Omental fat pad (tissue), 4 donors: ENCODE results near the gene SLFNL1. TPM values are rescaled to one million over a fixed set of nuclear protein-coding genes. Genes with fewer than 3 reads are reported as not detected.

Source experiments
- ATAC-seq: fragments of 150-250 bp; one replicate; pipeline ENCODE4 v1.9.1; 2016; ENCODE audit warnings: mild to moderate bottlenecking, moderate library complexity; ENCODE audit not compliant: low FRiP score
- DNase-seq: peaks from one replicate; pipeline ENCODE4 v3.0.0-alpha.2; 2019; ENCODE audit warnings: low spot score
- CTCF ChIP-seq, 3 donors: fragments of 450-650 bp; IDR thresholded peaks; one replicate each; pipeline ENCODE4 v1.5.1; 2016 to 2017; ENCODE audit warnings: antibody characterized with exemption in 3 of 3, mild to moderate bottlenecking in 3 of 3, moderate library complexity in 2 of 3
- total RNA-seq, 4 donors: library from RNA; depleted of rRNA; stranded (reverse); fragments of >200 nt; gene quantifications; one replicate each; pipeline ENCODE4 v1.1.0, GENCODE V29; 2016

SLFNL1 gene
- total RNA-seq, 4 donors from 2014 or later, result 0.19 to 1.6 (median 0.55) TPM

- ATAC-seq, result no peak
- no peak for DNase-seq
- no peak for TF ChIP-seq CTCF (IDR thresholded peaks at IDR 0.05)
Measured at GRCh38 chr1:41020654-41021053, 871 bp downstream of the SLFNL1 start.

GRCh38 chr1:41020109-41020576 lies 1.4 kb downstream of the SLFNL1 start:
- no peak for ATAC-seq
- no peak for TF ChIP-seq CTCF (IDR thresholded peaks at IDR 0.05)
- DNase-seq, result no peak

GRCh38 chr1:41019353-41019745 lies 2.2 kb downstream of the SLFNL1 start:
- TF ChIP-seq CTCF (IDR thresholded peaks at IDR 0.05), result no peak
- DNase-seq (no peak), ATAC-seq (no peak)

- DNase-seq (no peak), ATAC-seq (no peak)
- TF ChIP-seq CTCF (IDR thresholded peaks at IDR 0.05), result no peak
Measured at GRCh38 chr1:41018018-41018410, 3.5 kb downstream of the SLFNL1 start.

GRCh38 chr1:41017141-41018017 lies 4.1 kb downstream of the SLFNL1 start:
- no peak for TF ChIP-seq CTCF (IDR thresholded peaks at IDR 0.05)
- ATAC-seq, result no peak

GRCh38 chr1:41015897-41016470 lies 5.5 kb downstream of the SLFNL1 start:
- no peak for DNase-seq
- no peak for TF ChIP-seq CTCF (IDR thresholded peaks at IDR 0.05)
- no peak for ATAC-seq

More at GRCh38 chr1:41017141-41018017, 4.1 kb downstream of the SLFNL1 start:
- DNase-seq, result no peak
